Midbrain (tissue), 1 donor: ENCODE data around the gene TSPYL4.
"Not testable (repeated sequence)": the region's sequence is repeated elsewhere in the genome, so short reads cannot be mapped to it uniquely, and the experiment has no call there.

Experiments
- DNase-seq: peaks from one replicate; lab custom pipeline; 2025; lab: John Stamatoyannopoulos, UW

The TSPYL4 gene

GRCh38 chr6:116253505-116254296 is at the start of gene TSPYL4:
Gene TSPYL4 (minus strand): TSS chr6:116254075. CDS start chr6:116254008, 67 bp downstream.
- peak; percentile 94 for DNase-seq

DNA sequence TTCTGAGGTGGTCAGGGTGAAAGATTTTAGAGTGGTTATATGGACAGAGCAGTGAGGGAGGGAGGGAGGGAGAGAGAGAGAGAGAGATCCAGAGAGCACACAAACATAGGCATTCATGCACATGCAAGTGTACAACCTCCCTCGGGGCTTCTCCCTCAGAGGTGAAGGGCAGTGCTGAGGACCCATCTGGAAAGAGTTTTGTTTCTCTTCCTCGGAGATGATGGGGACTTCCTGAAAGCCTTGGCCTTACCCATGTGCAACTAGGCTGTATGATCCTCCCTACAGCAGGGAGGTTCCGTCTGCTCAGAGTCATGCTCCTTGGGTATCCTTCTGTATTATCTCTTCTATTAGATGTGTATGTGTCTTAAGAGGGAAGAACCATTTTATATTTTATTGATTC is 47.2 kb upstream of the TSPYL4 start:
- DNase-seq, result no peak

DNA sequence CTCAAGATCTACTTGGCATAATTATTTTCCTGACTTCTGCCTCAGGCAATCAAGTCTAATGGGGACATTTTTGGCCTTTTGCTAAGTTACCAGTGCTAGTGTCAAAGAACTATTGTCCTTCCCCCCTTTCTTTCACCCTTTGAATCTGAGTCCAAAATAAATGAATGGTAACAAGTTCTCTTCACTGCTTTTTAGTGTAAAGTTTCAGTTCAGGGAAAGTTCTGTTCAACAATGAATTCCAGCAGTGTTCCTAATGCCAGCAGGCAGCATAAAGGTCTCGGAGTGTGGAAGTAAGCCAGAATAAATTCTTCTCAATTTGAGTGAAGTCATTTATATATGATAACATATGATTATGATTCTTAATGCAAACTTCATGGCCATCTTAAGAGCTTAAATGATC is 46.7 kb upstream of the TSPYL4 start:
- no peak for DNase-seq

GRCh38 chr6:116298973-116299372 is 45.1 kb upstream of the TSPYL4 start:
- no peak for DNase-seq

DNA sequence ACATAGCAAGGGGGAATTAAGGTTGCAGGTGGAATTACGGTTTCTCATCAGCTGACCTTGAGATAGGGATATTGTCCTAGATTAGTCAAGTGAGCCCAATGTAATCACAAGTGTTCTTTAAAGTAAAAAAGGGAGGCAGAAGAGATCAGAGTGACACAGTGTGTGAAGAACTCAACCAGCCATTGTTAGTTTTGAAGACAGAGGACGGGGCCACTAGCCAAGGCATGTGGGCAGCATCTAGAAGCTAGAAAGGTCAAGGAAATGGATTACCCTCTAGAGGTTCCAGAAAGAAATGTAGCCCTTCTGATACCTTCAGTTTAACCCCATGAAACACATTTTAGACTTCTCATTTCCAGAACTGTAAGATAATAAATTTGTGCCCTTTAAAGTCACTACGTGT is 44.4 kb upstream of the TSPYL4 start:
- DNase-seq, result no peak

- no peak for DNase-seq
Measured at GRCh38 chr6:116292553-116292952, 38.7 kb upstream of the TSPYL4 start.

GRCh38 chr6:116291701-116292396 is 38.0 kb upstream of the TSPYL4 start:
- DNase-seq, result no peak

- no peak for DNase-seq
Measured at GRCh38 chr6:116290799-116291198, 36.9 kb upstream of the TSPYL4 start.

GRCh38 chr6:116289876-116290275 is 36.0 kb upstream of the TSPYL4 start:
- DNase-seq, result no peak

DNA sequence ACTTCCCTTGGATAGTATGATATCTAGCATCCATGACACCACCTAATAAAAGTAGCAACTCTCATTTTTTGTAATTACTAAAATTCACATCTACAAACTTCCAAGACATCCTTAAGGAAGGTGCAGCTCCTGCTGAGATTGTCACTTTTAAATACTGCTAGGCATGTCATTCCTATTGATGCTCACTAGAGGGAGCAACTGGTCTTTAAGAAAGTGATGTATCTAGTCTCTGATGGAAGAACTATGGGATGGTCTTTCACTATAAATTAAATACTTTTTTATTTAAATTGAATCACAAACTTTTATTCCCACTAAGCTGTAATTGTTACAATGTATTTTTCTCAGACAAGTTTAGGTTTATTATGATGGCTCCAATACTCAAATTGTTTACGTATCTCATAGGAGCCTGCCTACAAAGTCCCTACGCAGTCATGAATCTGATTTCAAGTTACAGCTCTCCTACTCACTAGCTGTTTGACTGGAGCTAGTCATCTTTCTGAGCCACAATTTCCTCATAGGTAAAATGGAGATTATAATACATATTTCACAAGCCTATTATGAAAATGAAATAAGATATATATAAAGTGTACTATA is 33.9 kb upstream of the TSPYL4 start:
- DNase-seq, result peak; percentile 63

- DNase-seq, result no peak
Measured at GRCh38 chr6:116286773-116287358, 33.0 kb upstream of the TSPYL4 start.

DNA sequence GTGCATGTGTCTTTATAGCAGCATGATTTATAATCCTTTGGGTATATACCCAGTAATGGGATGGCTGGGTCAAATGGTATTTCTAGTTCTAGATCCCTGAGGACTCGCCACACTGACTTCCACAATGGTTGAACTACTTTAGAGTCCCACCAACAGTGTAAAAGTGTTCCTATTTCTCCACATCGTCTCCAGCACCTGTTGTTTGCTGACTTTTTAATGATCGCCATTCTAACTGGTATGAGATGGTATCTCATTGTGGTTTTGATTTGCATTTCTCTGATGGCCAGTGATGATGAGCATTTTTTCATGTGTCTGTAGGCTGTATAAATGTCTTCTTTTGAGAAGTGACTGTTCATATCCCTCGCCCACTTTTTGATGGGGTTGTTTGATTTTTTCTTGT is 31.1 kb upstream of the TSPYL4 start:
- DNase-seq, result not testable (repeated sequence)

- DNase-seq, result no peak
Measured at GRCh38 chr6:116283191-116283590, 29.3 kb upstream of the TSPYL4 start.

DNA sequence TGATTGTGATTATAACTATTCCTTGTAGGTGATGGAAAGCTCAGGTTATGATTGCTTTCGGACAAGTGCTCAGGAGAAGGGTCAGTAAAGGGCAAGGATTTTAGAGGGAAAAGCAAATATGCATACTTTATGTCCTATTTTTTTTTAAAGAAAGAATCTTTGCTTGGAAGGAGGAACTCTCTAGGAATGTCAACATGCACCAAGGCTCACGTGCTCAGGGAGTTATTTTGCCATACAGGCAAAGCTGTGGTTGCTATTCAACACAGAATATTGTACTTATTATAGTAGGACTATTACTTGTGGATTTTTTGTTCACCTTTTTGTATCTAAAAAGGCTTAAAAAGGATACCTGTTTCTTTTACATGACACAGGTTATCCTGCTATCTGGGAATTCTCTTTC is 28.8 kb upstream of the TSPYL4 start:
- no peak for DNase-seq

GRCh38 chr6:116280933-116281316 is 27.1 kb upstream of the TSPYL4 start:
- no peak for DNase-seq

DNA sequence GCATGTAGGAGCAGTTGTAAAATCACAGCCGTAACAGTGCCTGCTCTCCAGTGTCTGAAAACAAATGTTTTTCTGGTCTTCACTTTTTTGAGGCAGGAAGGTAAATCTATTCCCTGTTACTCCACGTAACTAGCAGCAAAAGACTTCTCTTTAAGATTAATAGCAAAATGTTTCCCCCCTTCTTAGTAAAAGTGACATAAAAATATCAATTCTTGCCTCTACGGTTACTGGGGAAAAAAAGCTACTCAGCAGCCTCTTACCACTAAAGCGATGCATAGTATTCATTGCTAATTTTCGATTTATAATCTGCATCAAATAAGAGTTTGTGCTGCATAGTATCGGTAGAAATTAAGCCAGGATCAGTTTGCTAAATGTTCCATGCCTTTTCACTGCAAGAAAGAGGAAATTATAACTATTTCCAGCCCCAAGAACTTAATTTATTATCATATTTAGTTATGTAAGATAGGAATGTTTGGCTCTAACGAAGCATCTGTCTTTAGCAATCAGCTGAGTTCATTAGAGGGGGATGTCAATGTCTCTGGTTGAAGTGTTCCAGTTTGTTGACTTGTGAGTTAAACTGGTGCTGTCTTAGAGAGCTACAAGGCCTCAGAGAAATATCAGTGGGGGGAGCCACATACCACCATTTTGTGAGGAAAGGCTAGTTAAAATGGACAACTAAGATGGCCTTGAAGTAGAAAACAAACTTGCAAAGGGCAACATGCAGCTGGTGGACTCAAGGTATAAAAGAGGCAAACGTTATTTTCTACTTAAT is 26.5 kb upstream of the TSPYL4 start:
- DNase-seq, result no peak

DNA sequence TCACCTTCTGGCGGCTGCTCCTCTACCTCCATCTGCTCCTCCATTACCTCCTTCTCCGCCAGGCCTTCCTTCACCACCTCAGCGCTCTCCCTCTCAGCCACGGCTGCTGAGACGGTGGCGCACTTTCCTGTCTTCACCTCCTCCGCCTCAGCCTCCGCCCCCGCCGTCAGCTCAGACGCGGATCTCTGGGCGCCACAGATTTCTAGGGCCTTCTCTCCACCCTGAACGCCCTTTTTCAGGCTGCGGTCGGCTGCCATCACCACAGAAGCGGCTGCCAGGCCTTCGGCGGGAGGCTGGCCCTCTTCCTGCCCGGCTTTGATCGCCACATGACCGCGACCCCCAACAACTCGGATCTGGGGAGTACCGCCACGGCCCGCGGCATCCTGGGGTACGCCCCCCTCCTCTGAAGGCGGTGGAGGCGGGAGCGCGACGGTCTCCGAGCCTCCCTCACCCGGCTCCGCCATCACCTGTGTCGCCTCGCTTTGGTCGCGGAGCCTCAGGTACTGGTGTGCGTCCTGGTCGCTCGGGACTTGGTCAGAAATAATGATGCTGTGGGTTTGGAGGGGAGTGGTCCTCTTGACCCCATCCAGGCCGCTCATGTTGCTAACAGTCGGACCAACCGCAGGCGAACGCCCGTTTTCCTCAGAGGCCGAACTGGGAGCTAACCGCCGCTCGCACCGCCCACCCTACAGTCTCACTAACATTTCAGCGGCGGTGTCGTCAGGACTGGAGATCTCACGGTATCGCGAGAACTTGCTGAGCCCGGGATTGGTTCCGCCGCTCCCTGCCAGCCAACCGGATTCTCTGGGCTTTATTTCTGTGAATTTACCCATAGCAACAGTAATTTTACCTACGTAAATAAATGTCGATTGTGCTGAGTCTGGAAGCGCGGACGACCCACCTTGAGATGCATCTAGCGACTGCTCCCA is 25.6 kb upstream of the TSPYL4 start, which contains the start of gene TSPYL1:
Gene TSPYL1 (minus strand): TSS at position 699 of the 929 bp plus-strand sequence. CDS start 100 bp downstream, at position 599.
- DNase-seq, result peak; percentile 95

DNA sequence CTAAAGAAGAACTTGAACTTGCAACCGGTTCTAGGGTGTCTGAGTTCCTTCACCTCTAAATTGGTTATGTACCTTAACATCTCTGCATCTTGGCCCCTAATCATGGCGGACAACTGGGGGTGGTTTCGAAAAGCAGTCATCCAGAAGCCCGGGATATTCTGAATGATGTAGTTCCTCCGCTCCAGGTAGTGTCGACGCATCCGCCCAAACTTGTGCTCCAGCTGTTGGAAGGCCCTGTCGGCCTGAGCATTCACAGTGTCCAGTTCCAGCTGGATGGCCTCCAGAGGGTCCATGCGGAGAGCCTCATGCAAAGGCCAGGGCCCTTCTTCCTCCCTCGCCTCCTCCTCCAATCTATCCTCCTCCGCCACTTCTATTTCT is 25.0 kb upstream of the TSPYL4 start:
- peak; percentile 62 for DNase-seq

DNA sequence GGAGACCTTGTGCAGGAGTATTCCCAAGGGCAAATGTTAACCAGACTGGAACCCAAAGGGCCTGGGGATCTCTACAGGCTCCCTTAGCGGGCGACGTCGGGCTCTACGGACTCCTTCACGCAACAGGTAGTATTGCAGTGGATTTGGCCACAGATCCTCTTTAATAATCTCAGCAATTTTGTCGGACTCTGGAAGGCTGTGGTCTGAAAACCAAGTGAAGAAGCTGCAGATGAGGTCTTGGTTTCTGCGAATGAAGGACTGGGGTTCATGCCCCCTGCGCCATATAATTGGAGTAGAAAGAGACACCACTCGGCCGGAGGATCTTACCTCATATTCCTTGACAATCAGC is 24.6 kb upstream of the TSPYL4 start:
- no peak for DNase-seq

DNA sequence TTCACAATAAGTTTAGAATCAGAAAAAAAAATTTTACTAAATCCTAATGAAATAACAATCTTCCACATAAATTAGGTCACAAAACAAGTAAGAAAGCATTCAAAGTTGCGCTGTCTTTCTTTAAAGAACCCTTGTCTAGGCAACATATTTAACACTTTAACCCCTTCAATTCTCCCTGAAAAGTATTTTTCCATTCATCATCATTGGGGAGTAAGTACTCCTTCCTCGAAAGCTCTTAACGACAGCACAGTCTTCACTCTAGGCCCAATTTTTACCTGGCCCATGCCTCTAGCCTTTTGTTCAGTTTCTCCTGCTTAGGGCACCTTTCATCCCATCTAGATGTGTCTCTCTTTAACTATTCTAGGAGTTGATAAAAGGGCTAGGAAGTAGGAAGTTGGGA is 23.2 kb upstream of the TSPYL4 start:
- no peak for DNase-seq
